Activated CD4-positive, alpha-beta T cell treated with anti-CD3 and anti-CD28 coated beads, Interleukin-2, amount 50 U/mL, for 16 hours (primary cell): Measurements from ENCODE around the gene ASTN2.

Experiments used
- DNase-seq: peaks from one replicate; pipeline ENCODE4 v3.0.0-alpha.2; 2020

Gene ASTN2

DNA sequence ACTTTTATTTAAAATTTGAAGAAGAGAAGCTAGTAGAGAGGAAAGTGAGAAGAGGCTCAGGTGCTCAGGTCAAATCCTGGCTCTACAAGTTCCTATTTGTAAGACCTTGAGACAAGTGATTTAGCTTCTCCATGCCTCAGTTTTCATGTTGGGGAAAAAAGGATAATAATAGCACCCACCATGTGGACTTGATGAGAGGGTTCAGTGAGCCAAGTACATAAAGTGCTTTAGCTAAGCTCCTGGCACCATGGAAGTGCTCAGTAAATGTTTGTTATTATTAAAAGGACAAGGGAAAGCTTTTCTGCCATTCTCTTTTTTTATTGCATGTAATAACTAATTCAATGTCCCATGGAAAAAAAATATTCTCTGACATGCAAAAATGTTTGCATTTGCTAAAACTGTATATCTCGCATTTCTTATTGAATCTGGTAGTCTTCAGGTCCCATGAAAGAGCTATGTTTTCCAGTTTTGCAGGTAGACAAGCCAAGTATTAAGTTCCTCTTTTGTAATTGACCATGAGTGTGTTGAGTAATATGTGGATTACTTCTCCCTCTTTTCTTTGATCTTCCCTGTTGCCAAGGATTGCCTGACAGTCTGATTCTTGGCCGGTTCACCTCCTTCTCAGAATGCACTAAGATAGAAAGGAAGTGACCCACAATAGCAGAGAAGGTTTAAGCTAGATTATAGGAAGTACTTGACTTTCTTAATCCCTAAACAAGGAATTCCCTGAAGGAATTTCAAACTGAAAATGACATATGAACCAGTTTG is 773.4 kb downstream of the ASTN2 start:
- DNase-seq, result no peak

DNA sequence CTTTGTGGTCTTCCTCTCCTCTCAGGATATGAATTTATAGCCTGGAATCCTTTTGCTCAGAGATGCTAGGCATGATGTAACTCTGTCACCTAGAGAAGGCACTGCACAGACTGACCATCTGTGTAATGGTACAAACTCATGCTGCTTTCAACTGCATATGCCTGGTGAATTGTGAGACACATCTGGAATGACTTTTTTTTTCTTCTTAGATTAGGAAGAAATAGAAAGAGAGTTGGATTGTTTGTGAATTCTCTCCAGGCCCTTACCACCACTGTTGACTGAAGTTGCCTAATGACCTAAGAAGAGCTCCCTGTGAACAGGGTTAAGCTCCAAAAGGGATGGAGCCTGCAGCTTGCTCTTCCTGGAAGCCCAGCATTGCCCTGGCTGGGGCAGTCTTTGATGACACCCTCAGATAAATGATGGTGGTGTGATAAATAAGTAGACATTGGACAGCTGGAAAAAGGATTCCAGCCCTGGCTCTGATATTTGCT is 775.6 kb downstream of the ASTN2 start:
- DNase-seq, result no peak

DNA sequence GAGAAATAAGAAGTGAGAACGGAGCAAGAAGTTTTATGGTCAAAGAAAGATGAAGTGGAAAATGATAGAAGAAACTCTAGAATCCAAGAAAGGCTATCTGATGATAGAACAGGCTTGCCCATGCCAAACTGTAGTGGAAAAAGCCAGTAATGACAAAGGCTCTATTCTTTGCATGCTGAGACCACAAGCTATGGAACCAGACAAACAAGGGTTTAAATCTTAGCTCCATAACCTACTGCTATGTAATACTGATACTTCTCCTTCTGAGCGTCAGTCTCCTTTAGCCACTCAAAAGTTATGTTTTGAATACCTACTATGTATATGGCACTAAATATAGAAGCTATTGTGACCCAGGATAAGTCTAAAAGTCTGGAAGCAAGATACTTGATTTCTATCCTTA is 778.9 kb downstream of the ASTN2 start:
- peak; percentile 12 for DNase-seq

DNA sequence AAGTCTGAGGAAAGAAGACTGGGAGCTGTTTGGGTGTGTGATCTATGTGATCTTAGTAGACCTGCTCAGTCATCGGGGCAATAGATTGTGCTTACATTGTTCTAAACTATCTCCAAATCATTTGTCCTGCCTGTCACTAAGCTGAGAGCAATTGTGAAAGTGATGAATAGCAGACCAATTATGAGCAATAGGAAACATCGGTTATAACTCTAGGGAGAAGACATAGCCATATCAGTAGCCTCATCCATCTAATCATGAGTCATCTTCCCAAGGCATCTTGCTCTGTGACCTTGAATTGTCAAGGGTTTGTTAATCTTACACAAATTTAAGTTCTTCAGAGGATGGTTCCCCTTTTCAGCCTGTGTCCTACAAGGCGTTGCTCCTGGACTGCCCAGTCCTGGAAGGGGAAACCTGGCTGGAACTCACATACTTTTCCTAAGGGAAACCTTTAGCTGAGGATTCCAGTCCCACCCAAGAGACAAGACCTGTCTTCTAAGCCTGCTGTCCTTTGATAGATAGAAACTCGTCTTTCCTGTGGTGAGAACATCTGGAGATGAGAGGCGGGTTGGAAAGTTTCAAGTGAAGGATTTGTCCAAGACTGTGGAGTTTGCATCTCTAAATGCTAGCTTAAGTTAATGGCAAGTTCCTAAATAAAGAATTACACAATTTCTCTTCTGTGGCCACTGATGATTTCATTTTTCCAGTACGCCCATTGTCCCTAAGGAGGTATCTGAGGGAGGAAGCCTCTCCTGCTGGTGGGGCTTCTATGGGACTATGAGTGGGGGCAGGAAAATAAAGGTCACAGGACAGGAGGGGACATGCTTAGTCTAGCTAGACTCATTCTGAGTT is 781.6 kb downstream of the ASTN2 start:
- peak; percentile 15 for DNase-seq

DNA sequence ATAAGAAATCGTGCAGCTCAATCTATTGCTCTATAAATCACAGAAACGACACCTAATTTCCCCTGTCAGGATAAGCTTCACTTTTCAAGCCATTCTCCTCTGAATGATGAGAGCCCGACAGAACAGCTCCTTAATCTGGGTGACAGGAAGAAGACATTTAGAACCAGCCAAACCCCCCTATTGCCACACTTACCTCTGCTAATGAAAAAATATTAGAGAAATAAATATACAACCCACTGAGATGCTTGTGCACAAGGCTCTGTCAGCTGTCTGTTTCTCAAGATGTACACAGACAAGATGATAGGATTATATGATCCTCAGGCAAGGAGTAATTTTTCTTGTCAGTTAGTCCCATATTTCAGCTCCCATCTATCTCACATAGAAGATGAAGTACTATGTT is 785.2 kb downstream of the ASTN2 start:
- DNase-seq, result no peak

DNA sequence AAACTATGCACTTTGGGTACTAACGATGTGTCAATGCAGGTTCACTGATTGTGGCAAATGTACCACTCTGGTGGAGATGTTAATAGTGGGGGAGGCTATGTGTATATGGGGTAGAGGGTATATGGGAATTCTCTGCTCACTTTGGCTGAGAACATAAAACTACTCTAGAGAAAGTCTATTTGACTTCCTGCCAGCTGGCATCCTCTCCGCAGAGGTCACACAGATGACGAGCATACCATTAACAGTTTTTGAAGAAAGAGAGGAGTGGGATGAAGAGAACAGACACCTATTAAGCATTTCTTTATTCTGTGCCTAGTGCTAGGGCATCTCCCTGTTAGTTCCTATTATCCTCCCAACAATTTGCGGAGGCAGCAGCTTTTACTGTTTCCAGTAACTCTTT is 786.1 kb downstream of the ASTN2 start:
- DNase-seq, result no peak

DNA sequence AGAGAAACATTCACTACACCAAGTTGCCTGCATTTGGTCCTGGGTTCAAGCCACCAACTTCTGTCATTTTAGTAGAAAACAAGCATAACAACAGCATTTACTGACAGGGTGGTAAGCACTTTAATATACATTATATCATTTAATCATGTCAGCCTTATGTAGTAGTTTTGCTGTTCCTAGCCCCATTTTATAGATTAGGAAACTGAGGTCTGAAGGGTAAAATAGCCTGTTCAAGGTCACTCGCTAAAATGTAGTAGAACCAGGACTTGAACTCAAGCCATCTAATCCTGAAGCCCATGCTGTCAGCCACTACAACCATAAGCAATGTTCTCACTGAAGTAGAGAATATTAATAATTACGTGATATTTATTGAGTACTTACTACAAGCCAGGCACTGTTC is 787.4 kb downstream of the ASTN2 start:
- DNase-seq, result no peak

DNA sequence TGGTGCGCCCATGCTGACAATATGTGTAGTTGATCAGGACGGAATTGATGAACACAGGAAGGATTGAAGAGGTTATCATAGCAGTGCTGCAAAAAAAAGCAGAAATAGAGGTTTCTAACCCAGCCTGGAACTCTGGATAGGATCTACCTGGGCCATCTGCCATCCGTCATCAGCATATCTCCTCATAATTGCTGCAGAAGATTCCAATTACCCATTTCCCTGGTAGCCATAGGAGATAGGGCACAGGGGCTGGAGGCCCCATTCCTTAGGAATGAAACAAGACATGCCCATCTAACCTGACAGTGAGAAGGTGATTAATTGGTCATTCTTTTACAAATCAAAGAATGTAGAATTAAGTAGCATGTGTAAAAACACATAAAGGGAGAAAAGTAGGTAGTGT is 788.1 kb downstream of the ASTN2 start:
- DNase-seq, result no peak

DNA sequence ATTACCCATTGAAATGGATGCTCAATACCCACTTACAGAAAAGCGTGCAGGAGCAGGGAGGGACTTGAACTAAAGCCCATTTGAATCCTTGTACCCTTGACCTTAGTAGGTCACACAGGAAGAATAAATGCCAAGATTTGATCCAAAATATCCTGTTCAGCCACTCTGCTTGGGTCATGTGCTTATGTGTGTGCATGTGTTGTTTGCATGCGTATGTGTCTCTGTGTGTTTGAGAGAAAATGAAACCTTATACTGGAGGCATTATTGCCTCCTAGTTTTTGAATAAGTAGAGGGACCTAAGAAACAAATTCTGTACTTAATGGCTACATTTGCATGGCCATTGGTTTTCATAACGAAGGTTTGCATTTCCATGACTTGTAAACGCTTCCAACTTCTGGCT is 791.1 kb downstream of the ASTN2 start:
- no peak for DNase-seq

DNA sequence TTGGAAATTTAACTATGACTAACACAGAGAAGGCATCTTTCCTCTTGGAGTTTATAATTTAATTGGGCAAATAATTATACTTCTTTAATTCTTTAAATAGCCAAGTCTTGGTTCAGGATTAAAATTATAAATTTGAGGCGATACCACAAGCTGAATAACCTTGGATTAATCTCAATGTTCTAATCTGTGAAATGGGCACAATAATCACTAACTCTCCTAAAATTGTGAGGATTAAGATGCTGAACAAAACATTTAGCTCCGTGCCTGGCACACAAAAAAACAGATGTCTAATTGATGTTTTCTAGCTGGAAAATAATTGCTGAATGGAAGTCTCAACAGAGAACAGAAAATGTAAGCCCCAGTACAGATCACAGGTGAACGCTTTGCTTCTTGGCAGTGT is 797.5 kb downstream of the ASTN2 start:
- DNase-seq, result no peak

DNA sequence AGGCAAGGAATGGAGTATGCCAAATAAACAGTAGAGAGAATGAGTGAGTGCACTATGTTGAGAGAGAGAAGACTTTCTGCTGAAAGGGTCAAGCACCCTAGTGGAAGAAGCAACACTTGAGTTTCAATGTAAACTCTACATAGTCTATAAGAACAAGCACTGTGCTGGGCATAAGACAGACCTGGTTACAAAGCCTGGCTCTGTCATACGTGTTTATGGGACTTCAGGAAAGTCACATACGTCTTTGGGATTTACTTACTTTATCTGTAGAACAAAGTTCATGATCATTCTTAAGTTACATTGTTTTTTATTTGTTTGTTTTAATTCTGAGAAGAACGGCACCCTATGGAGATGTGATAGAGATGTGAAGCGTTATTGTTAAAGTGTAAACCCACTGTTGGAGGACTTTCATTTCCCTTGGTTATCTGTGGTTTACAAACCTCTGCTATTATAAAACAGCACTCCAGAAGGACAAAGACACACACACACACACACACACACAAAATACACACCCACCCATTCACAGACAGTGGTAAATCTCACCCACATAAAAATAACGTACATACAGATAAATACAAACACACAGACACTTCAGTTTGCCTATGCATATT is 798.4 kb downstream of the ASTN2 start:
- no peak for DNase-seq

DNA sequence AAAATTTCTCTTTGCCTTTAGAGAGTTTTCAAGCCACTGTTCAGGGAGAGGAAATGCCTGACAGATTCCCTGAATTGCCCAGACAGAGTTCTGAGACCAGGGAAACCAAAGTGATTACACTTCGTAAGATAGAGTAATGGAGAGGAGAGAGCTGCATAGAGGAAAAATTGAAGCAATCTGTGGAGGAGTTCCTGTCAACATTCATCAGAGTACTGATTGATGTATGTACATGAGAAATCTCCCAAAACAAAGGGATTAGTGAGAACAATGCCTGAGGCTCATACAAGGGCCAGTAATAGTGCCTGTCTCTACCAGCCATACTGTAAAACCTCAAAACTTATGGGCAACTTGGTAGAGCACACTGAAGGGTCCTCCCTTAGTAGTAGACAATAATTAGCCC is 806.8 kb downstream of the ASTN2 start:
- no peak for DNase-seq

DNA sequence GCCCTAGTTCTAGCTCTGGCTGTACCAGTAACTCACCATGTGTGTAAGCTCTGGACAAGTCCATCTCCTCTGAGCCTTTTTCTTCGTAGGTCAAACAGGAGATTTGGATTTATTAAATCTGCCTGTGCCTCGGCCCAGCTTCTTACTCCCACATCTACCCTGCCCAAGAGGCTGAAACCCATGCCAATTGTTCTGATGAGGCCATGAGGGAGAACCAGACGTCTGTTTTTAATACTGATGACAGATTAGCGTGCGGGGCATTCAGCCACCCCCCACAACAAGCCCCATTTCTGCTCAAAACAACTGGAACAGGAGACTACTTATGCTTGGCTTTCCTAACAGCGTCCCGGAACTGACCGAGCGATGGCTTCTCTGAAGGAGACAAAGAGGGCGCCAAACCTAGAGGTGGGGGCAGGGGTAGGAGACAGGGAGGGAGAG is 808.9 kb downstream of the ASTN2 start:
- DNase-seq, result no peak

DNA sequence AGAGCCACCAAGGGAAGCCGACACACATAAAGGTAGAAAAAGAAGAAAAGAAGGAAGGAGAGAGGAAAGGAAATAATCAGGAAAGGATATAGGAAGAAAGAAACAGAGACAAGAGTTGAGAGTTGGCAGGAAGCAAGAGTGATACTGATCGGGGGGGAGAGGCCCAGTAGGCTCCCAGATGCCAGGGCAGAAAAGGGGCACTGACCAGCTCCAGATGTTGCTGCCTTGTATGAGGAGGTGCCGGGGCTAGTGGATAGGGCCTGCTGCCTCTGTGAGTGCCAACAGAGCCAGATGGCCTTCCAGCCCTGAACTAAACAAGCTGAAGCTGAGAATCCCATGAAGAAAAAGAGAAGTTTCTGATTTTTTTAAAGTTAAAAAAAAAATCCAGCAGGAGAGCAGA is 809.8 kb downstream of the ASTN2 start:
- no peak for DNase-seq

DNA sequence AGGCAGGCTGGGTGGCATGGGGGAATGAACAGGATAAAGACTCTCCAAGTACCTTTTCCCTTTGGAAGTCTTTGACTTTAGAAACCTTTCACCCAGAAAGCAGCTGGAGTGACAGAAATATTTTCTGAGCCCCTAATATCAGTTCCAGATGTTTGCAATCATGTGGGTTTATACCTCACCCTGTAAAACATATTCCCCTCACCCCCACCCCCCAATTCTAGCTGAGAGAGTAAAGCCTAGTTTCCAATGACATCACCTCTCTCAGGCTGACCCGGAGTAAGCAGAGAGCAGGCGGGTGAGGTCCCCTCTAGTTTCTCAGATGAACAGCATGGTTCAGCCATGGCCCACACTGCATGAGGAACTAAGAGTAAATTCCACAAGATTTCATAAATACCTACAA is 810.6 kb downstream of the ASTN2 start:
- DNase-seq, result no peak

DNA sequence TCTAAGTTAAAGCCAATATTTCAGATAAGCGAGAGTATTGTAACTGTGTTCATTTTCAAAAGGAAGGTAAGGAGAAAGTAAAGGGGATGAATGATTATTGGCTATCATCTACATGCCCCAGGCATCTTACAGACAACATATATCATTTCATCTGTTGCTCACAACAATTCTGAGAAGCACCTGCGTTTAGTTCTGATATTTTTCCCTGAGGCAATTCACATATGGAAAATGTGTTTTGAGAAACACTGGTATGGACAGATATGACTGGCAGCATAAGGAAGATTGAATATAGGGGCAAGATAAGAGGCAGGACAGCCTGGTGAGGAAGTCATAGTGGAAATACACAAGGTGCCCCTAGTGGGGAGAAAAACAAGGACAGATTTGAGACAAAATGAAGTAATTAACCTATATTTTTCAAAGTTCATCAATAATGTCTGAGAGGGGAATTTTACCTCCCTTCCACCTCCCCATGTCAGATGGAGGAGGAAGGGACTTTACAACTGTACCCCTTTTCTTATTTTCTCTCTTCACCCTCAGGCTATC is 815.4 kb downstream of the ASTN2 start:
- no peak for DNase-seq

DNA sequence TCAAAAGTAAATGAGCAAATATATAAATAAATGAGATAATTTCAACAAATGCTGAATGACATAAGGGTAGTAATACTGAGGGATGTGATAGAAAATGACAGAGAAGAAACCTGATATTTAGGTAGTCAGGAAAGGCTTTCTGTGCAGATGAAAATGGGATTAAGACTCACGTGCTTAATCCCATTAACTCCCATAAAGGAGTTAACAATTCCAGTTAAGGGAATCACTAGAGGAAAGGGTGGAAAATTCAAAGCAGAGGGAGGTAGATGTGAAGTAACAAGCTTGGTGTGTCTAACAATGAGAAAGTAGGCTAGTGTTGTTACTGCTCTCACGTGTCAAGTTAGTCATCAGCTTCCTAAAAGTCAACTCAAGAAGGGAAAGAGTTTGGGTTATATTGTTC is 818.2 kb downstream of the ASTN2 start:
- DNase-seq, result no peak

DNA sequence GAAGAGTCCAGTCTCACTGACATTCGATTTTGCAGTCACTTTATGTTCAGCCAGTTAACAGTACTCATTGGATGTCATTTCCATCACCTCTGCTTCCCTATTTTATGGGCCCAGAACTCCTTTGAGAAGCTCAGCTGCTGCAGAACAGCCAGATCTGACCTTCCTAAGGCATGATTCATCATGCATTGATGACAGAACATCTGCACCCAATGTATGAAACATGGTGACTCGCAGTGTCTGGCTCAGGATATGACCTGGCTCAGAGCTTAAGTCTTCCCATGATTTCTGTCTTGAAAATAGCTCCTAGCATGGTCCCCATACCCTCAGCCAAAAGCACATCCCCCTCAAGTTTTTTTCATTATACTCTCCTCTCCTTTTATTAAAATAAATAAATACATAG is 820.3 kb downstream of the ASTN2 start:
- DNase-seq, result no peak

DNA sequence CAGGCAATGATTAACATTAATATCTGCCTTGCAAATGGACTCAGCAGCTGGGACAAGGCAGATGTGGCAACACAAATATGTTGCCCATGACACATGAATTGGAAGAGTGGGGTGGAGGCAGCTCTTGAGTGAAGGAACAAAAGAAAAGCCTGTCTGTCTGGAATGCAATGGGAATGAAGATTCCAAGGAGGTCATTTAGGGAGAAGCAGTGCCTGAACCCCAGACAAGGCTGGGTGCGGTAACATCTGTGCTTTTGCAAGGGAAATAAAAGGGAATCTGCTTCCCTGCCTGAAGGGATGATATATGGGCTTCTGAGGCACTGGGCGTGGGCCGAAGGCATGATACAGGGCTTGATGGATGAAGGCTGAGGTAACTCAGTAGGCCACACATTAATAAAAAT is 821.9 kb downstream of the ASTN2 start:
- DNase-seq, result no peak

DNA sequence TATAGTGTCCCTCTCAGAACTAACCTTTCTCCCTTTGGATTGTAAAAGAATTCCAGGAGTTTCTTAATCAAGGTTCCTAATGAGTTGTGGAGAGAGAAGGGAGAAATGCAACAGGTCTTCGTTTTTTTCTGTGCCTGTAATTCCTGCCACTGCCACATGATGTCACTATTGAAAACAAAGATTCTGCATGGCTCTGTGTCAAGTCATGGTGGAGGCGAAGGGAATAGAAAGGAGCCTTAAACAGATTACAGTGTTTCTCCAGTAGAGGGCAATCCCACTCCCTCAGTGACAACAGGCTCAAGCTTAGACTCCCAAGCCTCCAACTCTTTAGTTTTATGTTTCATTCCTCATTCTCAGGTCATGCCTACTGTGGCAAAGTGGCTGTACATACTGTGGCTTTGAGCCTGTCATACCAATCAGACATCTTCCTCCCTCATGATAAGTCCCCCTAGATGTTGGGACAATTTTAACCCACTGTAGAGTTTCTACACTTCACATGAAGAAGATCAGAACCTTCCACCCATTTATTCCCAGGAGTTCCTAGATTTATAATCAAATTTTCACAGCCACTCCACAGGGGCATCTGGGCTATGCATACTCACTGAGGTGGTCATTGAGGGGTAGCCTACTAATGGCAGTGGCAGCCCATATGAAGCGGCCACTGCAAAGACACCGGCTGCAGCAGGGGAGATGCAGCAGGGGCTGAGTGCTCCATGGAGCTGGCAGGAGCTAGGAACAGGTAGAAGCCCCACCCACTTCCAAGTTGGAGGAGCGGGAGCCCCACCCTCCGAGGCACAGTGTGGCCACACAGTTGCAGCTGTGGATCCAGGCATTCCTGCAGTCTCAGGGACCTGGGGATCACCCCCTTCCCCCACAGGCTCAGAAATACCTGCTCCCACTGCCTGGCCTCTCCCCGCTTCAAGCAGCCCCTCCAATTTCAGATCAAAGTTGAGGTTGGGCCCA is 825.2 kb downstream of the ASTN2 start:
- DNase-seq, result peak; percentile 69

DNA sequence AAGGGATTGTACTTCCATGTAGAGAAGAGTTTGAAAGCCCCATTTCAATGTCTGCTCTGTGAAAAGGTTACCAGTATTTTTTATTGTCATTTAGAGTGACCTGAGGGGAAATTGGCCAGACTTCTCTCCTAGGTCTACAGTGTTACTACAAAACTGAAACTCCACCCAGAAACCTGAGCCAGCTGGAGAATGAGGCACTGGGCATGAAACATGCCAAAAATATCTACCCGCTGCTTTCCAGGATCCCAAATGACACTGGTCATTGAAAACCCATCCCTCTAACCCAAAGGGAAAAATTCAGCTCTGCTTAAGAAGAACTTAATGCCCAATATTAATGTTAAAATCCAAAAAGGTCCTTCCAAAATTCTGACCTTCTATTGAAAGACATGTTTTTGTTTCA is 826.9 kb downstream of the ASTN2 start:
- no peak for DNase-seq

DNA sequence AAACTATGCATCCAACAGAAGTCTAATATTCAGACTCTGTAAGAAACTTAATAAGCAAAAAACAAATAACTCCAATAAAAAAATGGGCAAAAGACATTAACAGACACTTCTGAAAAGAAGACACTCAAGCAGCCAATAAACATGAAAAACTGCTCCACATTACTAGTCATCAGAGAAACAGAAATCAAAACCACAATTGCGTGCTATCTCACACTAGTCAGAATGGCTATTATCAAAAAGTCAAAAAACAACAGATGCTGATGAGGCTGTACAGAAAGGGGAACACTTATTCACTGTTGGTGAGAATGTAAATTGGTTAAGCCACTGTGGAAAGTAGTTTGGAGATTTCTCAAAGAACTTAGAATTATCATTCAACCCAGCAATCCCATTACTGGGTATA is 829.0 kb downstream of the ASTN2 start:
- DNase-seq, result no peak
